Left ventricle myocardium inferior (tissue), 1 donor: Measurements from ENCODE around the gene COL5A3. TPM values are rescaled to one million over a fixed set of nuclear protein-coding genes. Genes with fewer than 3 reads are reported as not detected.

Source experiments
- DNase-seq: peaks from one replicate; pipeline ENCODE4 v3.0.0-alpha.2; 2020
- H3K27ac ChIP-seq: fragments of 200-600 bp; replicated peaks from 2 replicates; pipeline ENCODE4 v1.8.0; 2021
- H3K27me3 ChIP-seq: fragments of 200-600 bp; 2 replicates; pipeline ENCODE4 v1.8.0; 2021; ENCODE audit warnings: low read depth
- H3K36me3 ChIP-seq: fragments of 200-600 bp; 2 replicates; pipeline ENCODE4 v1.8.0; 2021
- H3K4me1 ChIP-seq: fragments of 200-600 bp; 2 replicates; pipeline ENCODE4 v1.8.0; 2021
- H3K4me3 ChIP-seq: fragments of 200-600 bp; 2 replicates; pipeline ENCODE4 v1.8.0; 2021; ENCODE audit warnings: mild to moderate bottlenecking, moderate library complexity
- H3K9me3 ChIP-seq: fragments of 200-600 bp; replicated peaks from 2 replicates; pipeline ENCODE4 v1.8.0; 2021
- CTCF ChIP-seq: fragments of 200-600 bp; IDR thresholded peaks from 2 replicates; pipeline ENCODE4 v1.8.0; 2021; ENCODE audit warnings: antibody characterized with exemption, mild to moderate bottlenecking, borderline replicate concordance
- intact Hi-C: fragments of 100-400 bp; cut with micrococcal nuclease; formaldehyde crosslinking; loops from one replicate; pipeline ENCODE4 v1.11.0; 2022
- total RNA-seq: library from RNA; stranded (reverse); fragmentation: NEBNext Ultra II Directional; extraction: Animal tissue kit (Norgen Biotek cat#: 25700); gene quantifications from one replicate; pipeline ENCODE4 v1.2.1, GENCODE V29; 2021
- donor health status: DM: no; HTN: yes; CAD: no; lungs with severe emphysema.

COL5A3 gene
- total RNA-seq, 1 donor from 2014 or later: 8.7 TPM

DNA sequence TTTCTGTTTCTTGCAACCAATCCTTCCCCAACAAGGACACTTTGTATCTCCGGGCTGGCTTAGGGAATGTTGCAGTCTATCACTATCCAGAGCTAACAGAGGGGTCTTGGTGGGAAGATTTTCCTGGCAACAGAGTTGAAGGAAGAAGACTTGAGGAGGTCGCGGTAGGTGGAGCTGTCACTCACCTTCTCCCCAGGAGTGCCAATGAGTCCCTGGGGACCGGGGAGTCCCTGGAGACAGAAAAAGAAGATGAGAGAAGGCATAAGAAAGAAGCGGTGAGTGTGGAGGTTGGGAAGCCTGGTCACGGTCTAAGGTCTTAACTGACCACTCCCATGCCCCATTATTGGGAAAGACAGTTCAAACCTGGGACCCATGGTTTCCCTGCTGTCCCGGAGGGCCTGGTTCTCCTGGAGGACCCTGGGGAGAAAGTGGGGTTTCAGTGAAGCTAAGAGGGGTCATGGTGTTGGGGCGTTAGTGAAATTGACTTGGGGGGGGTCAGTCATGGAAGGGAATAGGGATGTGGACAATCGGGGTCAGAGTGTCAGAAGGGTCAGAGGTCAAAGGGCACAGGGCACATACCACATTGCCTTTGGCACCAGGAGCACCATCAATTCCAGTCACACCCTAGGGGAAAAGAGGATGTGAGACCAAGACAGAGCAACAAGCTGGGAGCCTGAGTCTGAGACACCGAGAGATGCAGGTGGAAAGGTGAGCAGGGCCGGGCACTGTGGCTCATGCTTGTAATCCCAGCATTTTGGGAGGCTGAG is 18.7 kb downstream of the COL5A3 start:
- no peak overlapping the region for H3K27ac ChIP-seq
- peaks cover 82% of the 10 kb centered on the region for H3K27me3 ChIP-seq
- no peak for DNase-seq
- peaks cover 52% of the 10 kb centered on the region for H3K36me3 ChIP-seq
- no peak for TF ChIP-seq CTCF
- no peak overlapping the region for H3K4me3 ChIP-seq
- no peaks in the 10 kb centered on the region for H3K9me3 ChIP-seq
- intact Hi-C loops: no loop called here
- peaks cover 19% of the 10 kb centered on the region for H3K4me1 ChIP-seq

DNA sequence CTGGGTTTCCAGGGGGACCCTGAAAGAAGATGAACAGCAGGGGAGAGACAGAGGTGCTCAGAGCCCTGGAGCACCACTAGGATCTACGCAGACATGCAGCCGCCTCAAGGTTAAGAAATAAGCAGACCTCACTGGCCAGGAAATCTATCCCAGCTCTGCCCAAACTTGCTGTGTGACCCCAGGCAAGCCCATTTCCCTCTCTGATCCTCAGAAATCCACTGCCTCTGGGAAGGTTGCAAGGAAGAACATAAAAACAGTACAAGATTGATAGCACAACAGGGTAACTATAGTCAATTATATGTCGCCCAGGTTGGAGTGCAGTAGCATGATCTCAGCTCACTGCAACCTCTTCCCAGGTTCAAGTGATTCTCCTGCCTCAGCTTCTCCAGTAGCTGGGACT is 20.8 kb downstream of the COL5A3 start:
- no peak for DNase-seq
- H3K4me3 ChIP-seq: no peak overlapping the region
- no peaks in the 10 kb centered on the region for H3K9me3 ChIP-seq
- no peak for TF ChIP-seq CTCF
- H3K27me3 ChIP-seq: peaks cover 78% of the 10 kb centered on the region
- intact Hi-C loops: no loop called here
- H3K27ac ChIP-seq: no peak overlapping the region
- peaks cover 24% of the 10 kb centered on the region for H3K4me1 ChIP-seq
- H3K36me3 ChIP-seq: peaks cover 48% of the 10 kb centered on the region

DNA sequence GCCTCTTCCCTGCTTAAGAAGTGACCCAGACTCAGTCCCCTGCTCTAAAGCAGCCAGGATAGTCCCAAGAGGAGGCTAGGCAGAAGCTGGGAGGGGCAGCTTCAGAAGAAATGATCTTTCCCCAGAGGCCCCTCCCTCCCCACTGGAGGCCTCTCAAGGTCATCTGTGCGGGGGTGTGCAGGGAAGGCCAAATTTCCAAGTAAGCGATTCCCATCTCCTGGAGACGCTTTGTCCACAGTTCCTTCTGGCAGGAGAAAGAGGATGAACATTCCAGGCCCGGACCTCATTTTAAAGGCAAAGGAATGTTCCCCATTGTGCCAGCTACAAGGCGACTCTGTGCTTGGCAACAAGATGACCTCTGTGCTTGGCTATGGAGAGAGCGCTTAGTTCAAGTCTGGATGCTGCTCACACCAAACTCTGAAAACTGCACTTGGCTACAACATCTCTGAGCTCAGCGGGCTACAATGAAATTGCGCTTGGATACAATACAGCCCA is 23.5 kb downstream of the COL5A3 start:
- Histone ChIP-seq H3K9me3 (no peaks in the 10 kb centered on the region), H3K27me3 (peaks cover 63% of the 10 kb centered on the region), H3K27ac (peak overlapping the region; percentile 75), H3K4me1 (peaks cover 24% of the 10 kb centered on the region), H3K4me3 (no peak overlapping the region), H3K36me3 (peaks cover 28% of the 10 kb centered on the region)
- TF ChIP-seq CTCF: no peak
- intact Hi-C loops: no loop called here
- peak; percentile 57 for DNase-seq

GRCh38 chr19:9981406-9982260 is 28.7 kb downstream of the COL5A3 start:
- peaks cover 42% of the 10 kb centered on the region for H3K27me3 ChIP-seq
- DNase-seq: no peak
- H3K4me1 ChIP-seq: peaks cover 6% of the 10 kb centered on the region
- H3K4me3 ChIP-seq: no peak overlapping the region
- intact Hi-C loops: no loop called here
- no peak for TF ChIP-seq CTCF
- H3K9me3 ChIP-seq: no peaks in the 10 kb centered on the region
- H3K27ac ChIP-seq: no peak overlapping the region
- peaks cover 58% of the 10 kb centered on the region for H3K36me3 ChIP-seq

- intact Hi-C loops: no loop called here
- Histone ChIP-seq H3K9me3 (no peaks in the 10 kb centered on the region), H3K27ac (no peak overlapping the region), H3K4me3 (no peak overlapping the region), H3K36me3 (peaks cover 20% of the 10 kb centered on the region), H3K4me1 (no peaks in the 10 kb centered on the region), H3K27me3 (peaks cover 42% of the 10 kb centered on the region)
- no peak for TF ChIP-seq CTCF
- DNase-seq: no peak
Observed at GRCh38 chr19:9972103-9972502, 38.2 kb downstream of the COL5A3 start.
